K562 (cell line): Measurements from ENCODE around the gene GJB6. TPM values are rescaled to one million over a fixed set of nuclear protein-coding genes. Genes with fewer than 3 reads are reported as not detected.

Source experiments
- ATAC-seq: fragments of 200-7000 bp; cut with Tn5 transposase; 3 replicates; pipeline ENCODE4 v1.9.1; 2020; ENCODE audit warnings: moderate library complexity
- BruUV-seq: library from RNA; stranded (reverse); fragments of 400-500 nt; replicated peaks from 2 replicates; lab custom pipeline; 2021; lab: Mats Ljungman, UMichigan
- CTCF ChIA-PET: fragments of 300-600 bp; formaldehyde crosslinking; extraction: SDS; loops from one replicate; lab custom pipeline; 2021; ENCODE audit warnings: low intra/inter-chr PET ratio; lab: Yijun Ruan, JAX
- POLR2A ChIA-PET: fragments of 300-600, 350-650 bp; sonication (Branson Sonifier 250); formaldehyde crosslinking; extraction: SDS; loops from one replicate; lab custom pipeline; 2021; ENCODE audit warnings: antibody characterized with exemption, inconsistent platforms; lab: Yijun Ruan, JAX
- DNase-seq, 4 experiments: peaks; one replicate each; pipeline versions ENCODE4 v3.0.0 to v3.0.0-alpha.2; 2011 to 2018; ENCODE audit warnings: low spot score in 3 of 4, mixed read lengths in 3 of 4; ENCODE audit errors: extremely low read depth in 1 of 4
- FAIRE-seq: peaks from 2 replicates; lab custom pipeline; 2011; peaks lifted over from hg19 to GRCh38; lab: Jason Lieb, UNC
- H2AFZ ChIP-seq: 2 replicates; pipeline ENCODE4 v1.6.0; 2011; ENCODE audit warnings: low read depth, low read length, control low read depth, inconsistent platforms
- H3K27ac ChIP-seq: fragments of 200-600 bp; 3 replicates; pipeline ENCODE4 v1.8.0; 2011; ENCODE audit warnings: low read depth, mild to moderate bottlenecking, control low read depth, inconsistent platforms, low read length, moderate library complexity, mixed read lengths; ENCODE audit errors: extremely low read depth
- H3K27me3 ChIP-seq, 2 experiments: fragments of 300-600 bp in 1 of 2; 2 replicates in 1 of 2; 3 replicates in 1 of 2; pipeline versions ENCODE4 v1.6.0 to v1.8.0; 2011; ENCODE audit warnings: inconsistent platforms in 2 of 2, low read length in 2 of 2, mild to moderate bottlenecking in 1 of 2, mixed read lengths in 1 of 2, moderate library complexity in 1 of 2; ENCODE audit not compliant: control insufficient read depth in 2 of 2, insufficient read depth in 2 of 2
- H3K36me3 ChIP-seq: fragments of 300-600 bp; 3 replicates; pipeline ENCODE4 v1.8.0; 2011; ENCODE audit warnings: mild to moderate bottlenecking, low read length, inconsistent platforms; ENCODE audit not compliant: control insufficient read depth, insufficient read depth
- H3K4me1 ChIP-seq, 2 experiments: fragments of 200-600 bp in 1 of 2; replicated peaks in 1 of 2; 2 replicates in 1 of 2; 3 replicates in 1 of 2; pipeline versions ENCODE4 v1.5.1 to v1.8.0; 2011; ENCODE audit warnings: inconsistent platforms in 2 of 2, low read length in 2 of 2, mild to moderate bottlenecking in 1 of 2, mixed read lengths in 1 of 2, moderate library complexity in 1 of 2; ENCODE audit not compliant: control insufficient read depth in 2 of 2, insufficient read depth in 2 of 2
- H3K4me2 ChIP-seq: 2 replicates; pipeline ENCODE4 v1.6.1; 2011; ENCODE audit warnings: low read length, control low read depth, inconsistent platforms, mixed read lengths; ENCODE audit not compliant: insufficient read depth
- H3K4me3 ChIP-seq: fragments of 200-600 bp; sonication (generic), shearing (Covaris generic); 2 replicates; pipeline ENCODE4 v1.5.1; 2016; ENCODE audit warnings: control low read depth, inconsistent platforms
- H3K79me2 ChIP-seq: fragments of 200-600 bp; 3 replicates; pipeline ENCODE4 v1.8.0; 2011; ENCODE audit warnings: low read length, inconsistent platforms; ENCODE audit not compliant: control insufficient read depth, insufficient read depth
- H3K9ac ChIP-seq, 2 experiments: 2 replicates each; pipeline versions ENCODE4 v1.6.0 to v1.6.1; 2011; ENCODE audit warnings: low read depth in 2 of 2, low read length in 2 of 2, control low read depth in 1 of 2, inconsistent platforms in 1 of 2, mild to moderate bottlenecking in 1 of 2, mixed read lengths in 1 of 2; ENCODE audit not compliant: insufficient read depth in 1 of 2
- H3K9me1 ChIP-seq: one replicate; pipeline ENCODE4 v1.6.0; 2011; ENCODE audit warnings: inconsistent platforms, mild to moderate bottlenecking, low read length, moderate library complexity; ENCODE audit not compliant: control insufficient read depth, insufficient read depth
- H3K9me3 ChIP-seq: replicated peaks from 2 replicates; pipeline ENCODE4 v1.5.1; 2011; ENCODE audit warnings: low read depth, low read length, inconsistent platforms; ENCODE audit not compliant: control insufficient read depth, insufficient read depth
- H4K20me1 ChIP-seq: replicated peaks from 2 replicates; pipeline ENCODE4 v1.6.1; 2011; ENCODE audit warnings: low read length, inconsistent platforms, mixed read lengths; ENCODE audit not compliant: control insufficient read depth, insufficient read depth
- BMI1 ChIP-seq: fragments of 150-350 bp; IDR thresholded peaks from 2 replicates; pipeline ENCODE4 v1.6.1; 2014; ENCODE audit warnings: low read length
- BRD9 ChIP-seq: fragments of 450-650 bp; IDR thresholded peaks from 2 replicates; pipeline ENCODE4 v1.6.1; 2018; ENCODE audit warnings: low read depth; ENCODE audit not compliant: partially characterized antibody
- IRF2 ChIP-seq: sonication (generic); formaldehyde crosslinking; IDR thresholded peaks from 2 replicates; pipeline ENCODE4 v1.8.1; 2022; ENCODE audit warnings: mild to moderate bottlenecking, missing genetic modification reagents
- MAFG ChIP-seq: fragments of 450-650 bp; conservative IDR thresholded peaks from 2 replicates; pipeline ENCODE4 v1.6.1; 2016; ENCODE audit warnings: missing genetic modification characterization, missing compliant biosample characterization
- NR2C2 ChIP-seq, 2 experiments: fragments of 200-800 bp in 1 of 2; sonication (Bioruptor generic) in 1 of 2; sonication (generic) in 1 of 2; formaldehyde crosslinking in 1 of 2; IDR thresholded peaks; 2 replicates each; pipeline versions ENCODE4 v1.6.1 to v1.8.0; 2016 to 2022; ENCODE audit warnings: mild to moderate bottlenecking in 1 of 2, missing compliant biosample characterization in 1 of 2, missing genetic modification characterization in 1 of 2, missing genetic modification reagents in 1 of 2
- RBFOX2 ChIP-seq: fragments of 200-400 bp; formaldehyde crosslinking; IDR thresholded peaks from 2 replicates; pipeline ENCODE4 v1.6.1; 2017; ENCODE audit warnings: low read depth, mild to moderate bottlenecking, low read length, moderate library complexity
- RBM22 ChIP-seq: fragments of 200-400 bp; formaldehyde crosslinking; IDR thresholded peaks from 2 replicates; pipeline ENCODE4 v1.6.1; 2018; ENCODE audit warnings: low read length, low read depth; ENCODE audit not compliant: poor library complexity, severe bottlenecking
- WGBS: fragments of 100-300 bp; shearing (Covaris generic); methylation state at CpG from one replicate; pipeline ENCODE4 v1.1.6; 2016; ENCODE audit warnings: low coverage, mixed read lengths; ENCODE audit not compliant: insufficient coverage; ENCODE audit errors: missing lambda C conversion rate; 5-methylcytosine and 5-hydroxymethylcytosine counted together
- in situ Hi-C: fragments of 300-500 bp; cut with MboI; formaldehyde crosslinking; loops from 4 replicates; pipeline ENCODE4 v1.15.0; 2018; ENCODE audit warnings: inconsistent platforms, mixed read lengths
- intact Hi-C: fragments of 100-400 bp; cut with micrococcal nuclease; formaldehyde crosslinking; loops from 2 replicates; pipeline ENCODE4 v1.14.2; 2022
- polyA plus RNA-seq, 8 experiments: library from polyadenylated mRNA; depleted of rRNA in 4 of 8; stranded (reverse) in 5 of 8; unstranded in 3 of 8; fragments of >200 nt; fragmentation: Nextera tagmentation in 2 of 8; fragmentation: Illumina TruSeq in 1 of 8; extraction: Ambion mirVana in 2 of 8; extraction: Trizol in 1 of 8; gene quantifications; 2 replicates each; pipeline versions ENCODE4 v1.2.1 to v1.2.3, GENCODE V29; 2011 to 2014; ENCODE audit warnings: inconsistent platforms in 1 of 8, missing spikeins in 1 of 8
- total RNA-seq, 7 experiments: library from RNA; depleted of rRNA in 6 of 7; stranded (reverse); fragments of >200 nt in 6 of 7; fragmentation: Illumina TruSeq in 2 of 7; extraction: Trizol in 2 of 7; gene quantifications; 2 replicates each; pipeline versions ENCODE4 v1.2.1 to v1.2.3, GENCODE V29; 2011 to 2021; ENCODE audit warnings: low replicate concordance in 1 of 7

Gene GJB6
- total and polyA plus RNA-seq, 9 of the 15 experiments (the other 6 are each of a cell fraction or from before 2014, with no cell fraction given): not detected

- POLR2A ChIA-PET: no interaction called here
- H2AFZ ChIP-seq: no peak overlapping the region
Observed at GRCh38 chr13:20274466-20274865, 42.3 kb upstream of the GJB6 start.

DNA sequence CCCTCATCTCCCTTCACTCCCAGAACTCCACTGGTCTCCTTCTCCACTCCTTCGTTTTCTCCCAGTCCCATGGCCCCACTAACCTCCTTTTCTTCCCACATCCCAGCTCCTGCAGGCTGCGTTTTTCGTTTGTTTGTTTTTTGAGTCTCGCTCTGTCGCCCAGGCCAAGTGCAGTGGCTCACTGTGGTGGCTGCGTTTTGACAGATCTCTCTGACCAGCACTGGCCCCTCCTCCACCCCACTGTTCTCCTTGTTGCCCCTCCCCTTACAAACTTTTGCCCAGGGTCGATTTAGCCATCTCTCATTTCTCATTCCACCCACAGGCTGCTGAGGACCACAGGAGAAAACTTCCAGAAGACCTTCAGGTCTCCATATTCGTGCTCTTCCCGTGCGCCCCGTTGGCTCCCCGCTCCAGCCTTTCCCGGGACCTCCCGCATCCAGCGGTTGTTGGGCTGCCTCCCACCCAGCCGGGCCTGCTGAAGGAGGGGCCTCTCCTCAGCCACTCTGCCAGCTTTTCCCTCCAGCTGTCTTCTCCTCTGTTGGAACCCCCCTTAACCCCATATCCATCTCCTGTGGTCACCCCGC is 40.6 kb upstream of the GJB6 start:
- CTCF ChIA-PET: no interaction called here

More at GRCh38 chr13:20274466-20274865, 42.3 kb upstream of the GJB6 start:
- TF ChIP-seq BMI1 (no peak), BRD9 (no peak), NR2C2 (CRISPR knock-in tag; IDR thresholded peaks at IDR 0.05) (no peak), NR2C2 (tag; IDR thresholded peaks at IDR 0.05) (no peak), RBFOX2 (no peak), MAFG (tag) (no peak), RBM22 (no peak)
- Histone ChIP-seq H3K9me1 (no peaks in the 10 kb centered on the region), H3K9ac (no peak overlapping the region), H3K27me3 (peaks cover 0 to 8% of the 10 kb centered on the region in 2 experiments; a peak in 2 of 5 replicates), H3K9me3 (no peaks in the 10 kb centered on the region), H3K4me3 (no peak overlapping the region), H3K79me2 (no peaks in the 10 kb centered on the region), H3K4me2 (no peak overlapping the region), H3K27ac (no peak overlapping the region), H4K20me1 (no peaks in the 10 kb centered on the region), H3K4me1 (no peaks in the 10 kb centered on the region; a peak in 1 of 5 replicates), H3K36me3 (no peaks in the 10 kb centered on the region)
- intact Hi-C loops (no loop called here), in situ Hi-C loops (no loop called here)
- DNase-seq (no peak), FAIRE-seq (no peak), ATAC-seq (no peak)
- CTCF ChIA-PET: no interaction called here
- WGBS: 0% methylated on average over 4 of the region's 4 CpGs
- no TSS peak for BruUV-seq

More for the DNA sequence above, 40.6 kb upstream of the GJB6 start:
- H3K9me3 ChIP-seq: no peaks in the 10 kb centered on the region
- H3K36me3 ChIP-seq: no peaks in the 10 kb centered on the region
- WGBS: 0% methylated on average over 7 of the region's 17 CpGs
- peaks cover 0 to 8% of the 10 kb centered on the region in 2 experiments; a peak in 2 of 5 replicates for H3K27me3 ChIP-seq
- H3K4me1 ChIP-seq: no peaks in the 10 kb centered on the region; a peak in 1 of 5 replicates
- H3K4me3 ChIP-seq: no peak overlapping the region
- ATAC-seq (no peak), FAIRE-seq (no peak), DNase-seq (no peak)
- in situ Hi-C loops: no loop called here
- no peak overlapping the region for H3K27ac ChIP-seq
- no peak for TF ChIP-seq IRF2 (CRISPR knock-in tag)
- POLR2A ChIA-PET: no interaction called here
- H3K9me1 ChIP-seq: no peaks in the 10 kb centered on the region
- no peak overlapping the region for H3K9ac ChIP-seq
- intact Hi-C loops: no loop called here
- H3K79me2 ChIP-seq: no peaks in the 10 kb centered on the region
- no peak overlapping the region for H2AFZ ChIP-seq
- no peak overlapping the region for H3K4me2 ChIP-seq
- H4K20me1 ChIP-seq: no peaks in the 10 kb centered on the region
- no TSS peak for BruUV-seq
